RKO (cell line): Measurements from ENCODE around the gene CKS1B.

Experiments
- DNase-seq: peaks from one replicate; pipeline ENCODE4 v3.0.0-alpha.2; 2016; ENCODE audit warnings: low spot score

Gene CKS1B

DNA sequence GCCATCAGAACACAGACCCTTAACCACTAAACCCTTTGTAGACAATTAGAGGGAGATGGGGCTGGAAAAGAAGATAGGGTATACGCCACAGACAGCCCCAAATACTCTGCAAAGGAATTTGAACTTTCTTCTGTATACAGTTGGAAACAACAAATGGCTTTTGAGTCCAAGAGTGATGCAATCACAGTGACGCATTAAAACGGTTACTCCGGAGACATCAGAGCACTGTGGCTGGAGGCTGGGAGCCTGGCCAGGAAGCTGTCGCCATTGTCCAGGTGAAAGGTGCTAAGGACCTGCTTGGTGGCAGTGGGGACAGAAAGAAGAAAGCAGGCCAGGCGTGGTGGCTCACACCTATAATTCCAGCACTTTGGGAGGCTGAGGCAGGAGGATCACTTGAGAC lies 12.8 kb downstream of the CKS1B start:
- no peak for DNase-seq

DNA sequence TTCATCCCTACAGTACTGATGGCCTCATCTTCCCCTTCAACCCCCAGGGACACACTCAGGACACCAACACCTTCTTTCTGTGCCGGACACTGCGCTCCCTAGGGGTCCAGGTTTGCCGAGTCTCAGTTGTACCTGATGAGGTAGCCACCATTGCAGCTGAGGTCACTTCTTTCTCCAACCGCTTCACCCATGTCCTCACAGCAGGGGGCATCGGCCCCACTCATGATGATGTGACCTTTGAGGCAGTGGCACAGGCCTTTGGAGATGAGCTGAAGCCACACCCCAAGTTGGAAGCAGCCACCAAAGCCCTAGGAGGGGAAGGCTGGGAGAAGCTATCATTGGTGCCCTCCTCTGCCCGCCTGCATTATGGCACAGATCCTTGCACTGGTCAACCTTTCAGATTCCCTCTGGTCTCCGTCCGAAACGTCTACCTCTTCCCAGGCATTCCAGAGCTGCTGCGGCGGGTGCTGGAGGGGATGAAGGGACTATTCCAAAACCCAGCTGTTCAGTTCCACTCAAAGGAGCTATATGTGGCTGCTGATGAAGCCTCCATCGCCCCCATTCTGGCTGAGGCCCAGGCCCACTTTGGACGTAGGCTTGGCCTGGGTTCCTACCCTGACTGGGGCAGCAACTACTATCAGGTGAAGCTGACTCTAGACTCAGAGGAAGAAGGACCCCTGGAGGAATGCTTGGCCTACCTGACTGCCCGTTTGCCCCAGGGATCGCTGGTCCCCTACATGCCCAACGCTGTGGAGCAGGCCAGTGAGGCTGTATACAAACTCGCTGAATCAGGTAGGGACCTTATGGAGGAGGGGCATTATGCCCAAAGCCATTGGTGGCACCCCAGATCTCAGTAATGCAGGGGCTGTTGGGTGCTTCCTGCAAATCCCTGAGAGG lies 13.8 kb downstream of the CKS1B start:
- no peak for DNase-seq

DNA sequence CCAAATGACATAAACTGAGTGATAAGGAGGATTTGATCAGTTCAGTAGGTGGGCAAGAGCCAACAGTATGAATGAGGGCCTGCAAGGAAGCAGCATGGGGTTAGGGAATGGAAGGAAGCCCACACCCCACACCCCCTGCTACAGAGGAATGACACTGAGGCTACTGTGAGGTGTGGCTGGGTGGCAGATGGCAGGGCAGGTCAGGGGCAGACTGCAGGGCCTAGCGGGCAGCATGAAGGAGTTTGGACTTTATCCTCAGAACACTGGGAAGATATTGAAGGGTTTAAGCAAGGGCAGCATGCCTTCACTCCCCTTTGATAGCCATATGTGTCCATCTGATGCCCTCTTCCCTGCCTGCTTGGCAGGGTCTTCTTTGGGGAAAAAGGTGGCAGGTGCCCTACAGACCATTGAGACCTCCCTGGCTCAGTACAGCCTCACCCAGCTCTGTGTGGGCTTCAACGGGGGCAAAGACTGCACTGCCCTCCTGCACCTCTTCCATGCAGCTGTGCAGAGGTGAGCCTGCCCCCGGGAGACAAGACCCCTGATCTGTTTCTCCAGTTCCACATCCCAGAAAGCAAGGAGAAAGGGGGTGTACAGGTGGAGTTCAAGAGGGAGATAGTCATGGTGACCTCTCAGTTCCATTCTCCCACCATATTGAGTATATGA lies 14.8 kb downstream of the CKS1B start:
- DNase-seq, result no peak

DNA sequence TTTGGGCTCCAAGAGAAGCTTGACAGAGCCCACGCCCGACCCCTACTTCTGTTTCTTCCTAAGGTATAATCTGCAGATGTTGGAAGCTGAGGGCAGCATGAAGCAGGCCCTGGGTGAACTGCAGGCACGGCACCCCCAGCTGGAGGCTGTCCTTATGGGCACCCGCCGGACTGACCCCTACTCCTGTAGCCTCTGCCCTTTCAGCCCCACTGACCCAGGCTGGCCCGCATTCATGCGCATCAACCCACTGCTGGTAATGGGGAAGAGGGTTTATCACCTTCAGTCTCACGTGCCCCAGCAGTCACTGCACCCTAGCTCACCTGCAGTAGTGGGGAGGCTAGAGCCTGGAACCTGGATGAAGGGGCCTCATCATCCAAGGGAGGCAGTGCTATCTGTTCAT lies 15.8 kb downstream of the CKS1B start:
- no peak for DNase-seq

DNA sequence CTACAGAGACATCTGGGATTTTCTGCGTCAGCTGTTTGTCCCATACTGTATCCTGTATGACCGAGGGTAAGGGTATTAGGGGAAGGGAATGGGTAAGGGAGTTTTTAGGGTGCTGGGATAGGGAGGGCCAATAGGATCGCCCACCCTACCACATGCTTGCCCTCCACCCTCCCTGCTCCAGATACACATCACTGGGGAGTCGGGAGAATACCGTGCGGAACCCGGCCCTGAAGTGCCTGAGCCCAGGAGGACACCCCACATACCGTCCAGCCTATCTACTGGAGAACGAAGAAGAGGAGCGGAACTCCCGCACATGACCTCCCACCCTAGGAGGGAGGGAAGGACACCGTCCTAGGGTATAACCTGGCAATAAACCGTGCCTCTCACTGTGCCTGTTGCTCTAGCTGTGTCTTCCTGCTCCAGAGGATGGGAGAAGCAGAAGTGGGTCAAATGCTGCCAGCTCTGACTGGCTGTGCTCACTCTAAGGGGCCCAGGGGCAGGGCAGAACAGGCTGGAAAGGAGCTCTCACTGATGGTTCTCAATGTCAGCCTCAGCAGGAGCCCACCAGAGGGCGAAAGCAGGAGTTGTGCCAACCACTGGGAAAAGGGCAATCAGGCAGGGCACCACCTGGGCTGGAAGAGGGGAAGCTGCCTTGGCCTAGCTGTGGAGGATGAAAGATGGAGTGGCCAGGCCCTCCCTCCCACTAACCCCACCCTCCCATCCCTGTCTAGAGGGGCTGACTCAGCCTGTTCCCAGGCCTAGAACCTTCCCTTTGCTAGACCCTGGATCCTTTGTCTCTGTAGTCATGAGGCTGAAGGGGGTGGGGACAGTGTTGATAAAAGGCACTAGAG lies 18.5 kb downstream of the CKS1B start:
- peak; percentile 44 for DNase-seq

DNA sequence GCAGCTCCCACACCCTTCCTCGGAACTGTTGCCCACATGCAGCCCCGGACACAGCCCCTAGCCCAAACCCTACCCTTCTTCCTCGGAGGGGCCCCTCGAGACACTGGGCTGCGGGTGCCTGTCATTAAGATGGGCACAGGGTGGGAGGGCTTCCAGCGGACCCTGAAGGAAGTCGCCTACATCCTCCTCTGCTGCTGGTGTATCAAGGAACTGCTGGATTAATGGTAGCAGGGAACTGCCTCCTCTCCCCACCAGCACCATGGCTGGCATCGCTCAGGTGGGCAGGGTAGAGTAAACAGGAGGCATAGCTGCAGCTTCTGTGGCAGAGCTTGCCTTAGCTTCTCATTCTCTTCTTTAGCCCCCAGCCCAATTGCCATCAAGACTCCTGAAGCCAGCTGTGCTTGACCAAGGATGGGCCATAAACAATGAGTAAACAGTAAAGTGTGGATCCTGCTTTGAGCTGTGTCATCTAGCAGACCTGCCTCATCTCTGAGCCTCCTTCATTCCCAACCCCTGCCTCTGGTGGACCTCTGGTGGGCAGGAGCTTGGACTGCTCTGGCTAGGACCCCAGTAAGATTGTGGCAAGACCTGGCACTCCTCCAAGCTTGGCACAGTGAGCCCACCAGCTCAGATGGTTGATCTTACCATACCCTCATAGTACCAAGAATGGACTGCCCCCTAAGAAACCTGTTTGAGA lies 19.2 kb downstream of the CKS1B start, which contains the start of gene LENEP:
TSS of gene LENEP (plus strand) at position 15 of the 697 bp plus-strand sequence. CDS start at position 37, 22 bp downstream.
- DNase-seq, result no peak

DNA sequence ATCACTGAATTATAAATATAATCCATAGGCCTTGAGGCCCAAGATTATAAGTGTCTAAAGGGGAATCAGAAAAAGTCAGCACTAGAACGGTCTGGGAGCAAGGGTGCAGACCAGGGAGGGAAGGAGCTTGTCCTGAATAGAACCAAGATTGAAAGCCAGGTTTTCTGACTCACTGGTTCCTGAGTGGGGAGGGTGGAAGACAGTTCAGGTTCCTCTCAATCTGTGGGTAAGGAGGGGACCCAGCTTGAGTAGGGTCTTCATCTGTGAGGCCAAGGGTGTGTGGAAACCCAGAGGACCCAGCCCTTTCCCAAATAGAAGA lies 19.7 kb downstream of the CKS1B start:
- DNase-seq, result no peak

DNA sequence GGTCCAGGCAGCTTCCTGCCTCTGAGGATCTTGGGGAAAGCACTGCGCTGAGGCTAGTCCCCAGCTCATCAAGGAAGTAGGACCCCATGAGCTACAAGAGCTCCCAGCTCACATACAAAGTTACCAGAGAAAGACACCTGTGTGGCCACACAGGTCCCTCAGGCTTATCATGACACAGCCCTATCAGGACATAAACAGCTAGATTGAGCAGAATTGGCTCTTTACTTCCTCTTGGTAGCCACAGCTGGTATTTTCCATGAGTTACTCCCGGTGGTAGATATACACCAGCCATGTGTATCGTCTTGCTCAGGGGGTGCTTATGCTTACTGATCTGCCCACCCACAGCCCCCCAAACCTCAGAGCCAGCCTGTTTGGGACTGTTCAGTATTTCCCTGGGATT lies 20.1 kb downstream of the CKS1B start:
- DNase-seq, result no peak

DNA sequence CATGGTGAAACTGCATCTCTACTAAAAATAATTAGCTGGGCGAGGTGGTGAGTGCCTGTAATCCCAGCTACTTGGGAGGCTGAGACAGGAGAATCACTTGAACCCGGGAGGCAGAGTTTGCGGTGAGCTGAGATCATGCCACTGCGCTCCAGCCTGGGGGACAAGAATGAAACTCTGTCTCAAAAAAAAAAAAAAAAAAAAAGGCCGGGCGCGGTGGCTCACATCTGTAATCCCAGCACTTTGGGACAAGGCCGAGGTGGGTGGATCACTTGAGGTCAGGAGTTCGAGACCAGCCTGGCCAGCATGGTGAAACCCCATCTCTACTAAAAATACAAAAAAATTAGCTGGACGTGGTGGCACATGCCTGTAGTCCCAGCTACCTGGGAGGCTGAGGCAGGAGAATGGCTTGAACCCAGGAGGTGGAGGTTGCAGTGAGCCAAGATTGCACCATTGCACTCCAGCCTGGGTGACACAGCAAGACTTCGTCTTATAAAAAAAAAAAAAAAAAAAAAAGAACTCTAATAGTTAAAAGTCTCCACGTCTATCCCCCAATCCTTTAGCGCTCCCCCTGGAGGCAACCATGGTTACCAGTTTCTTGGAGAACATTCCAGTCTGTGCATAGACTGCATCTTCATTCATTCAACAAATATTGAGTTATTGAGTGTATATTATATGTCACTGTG lies 21.0 kb downstream of the CKS1B start:
- peak; percentile 83 for DNase-seq

DNA sequence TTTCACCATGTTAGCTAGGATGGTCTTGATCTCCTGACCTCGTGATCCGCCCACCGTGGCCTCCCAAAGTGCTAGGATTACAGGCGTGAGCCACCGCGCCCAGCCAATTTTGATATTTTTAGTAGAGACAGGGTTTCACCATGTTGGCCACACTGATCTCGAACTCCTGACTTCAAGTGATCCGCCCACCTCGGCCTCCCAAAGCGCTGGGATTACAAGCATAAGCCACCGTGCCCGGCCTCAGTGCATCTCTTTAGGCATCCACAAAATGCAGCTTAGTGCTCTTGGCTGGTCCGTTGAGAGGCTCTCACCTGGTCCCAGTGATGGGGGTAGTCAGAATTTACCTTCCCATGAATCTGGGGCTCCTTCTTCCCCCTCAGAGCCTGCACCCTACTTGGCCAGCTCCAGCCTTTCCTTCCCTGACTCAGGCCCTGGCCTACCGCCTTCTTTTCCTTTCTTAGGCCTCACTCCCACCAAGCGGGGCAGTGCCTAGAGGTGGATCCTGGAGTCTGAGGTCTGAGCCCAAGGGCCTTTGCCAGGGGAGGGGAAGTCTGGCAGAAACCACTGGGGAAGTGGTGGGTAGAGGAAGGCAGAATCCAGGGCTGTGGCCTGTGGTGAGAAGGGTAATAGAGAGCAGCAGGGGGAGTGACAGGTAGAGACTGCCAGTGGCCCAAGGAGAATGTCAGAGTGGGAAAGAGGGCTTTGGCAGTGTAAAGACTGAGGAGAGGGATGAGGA lies 22.7 kb downstream of the CKS1B start:
- DNase-seq, result no peak

DNA sequence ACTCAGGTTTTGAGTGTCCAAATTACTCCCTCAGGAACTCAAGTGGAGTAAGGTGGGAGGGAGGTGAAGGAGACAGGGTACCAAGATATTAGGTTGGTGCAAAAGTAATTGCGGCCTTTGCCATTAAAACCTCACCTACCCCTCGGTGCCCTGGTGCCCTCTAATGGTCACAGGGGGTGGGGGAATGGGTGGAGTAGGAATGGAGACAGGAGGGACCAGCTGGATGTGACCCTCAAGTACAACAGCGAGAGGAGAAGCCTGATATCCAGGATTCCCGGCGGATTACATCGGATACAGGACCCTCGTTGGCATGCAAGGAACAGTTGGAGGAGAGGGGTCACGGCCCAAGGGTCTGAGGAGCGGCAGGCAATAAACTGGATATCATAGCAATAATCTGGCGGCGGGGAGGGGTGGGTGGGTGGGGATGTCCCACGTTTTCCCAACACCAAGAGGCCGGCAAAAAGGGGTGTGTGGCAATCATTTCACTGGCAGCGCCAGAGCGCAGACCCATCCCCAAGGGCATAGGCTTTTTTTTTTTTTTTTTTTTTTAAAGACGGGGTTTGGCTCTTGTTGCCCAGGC lies 23.8 kb downstream of the CKS1B start:
- DNase-seq, result no peak

DNA sequence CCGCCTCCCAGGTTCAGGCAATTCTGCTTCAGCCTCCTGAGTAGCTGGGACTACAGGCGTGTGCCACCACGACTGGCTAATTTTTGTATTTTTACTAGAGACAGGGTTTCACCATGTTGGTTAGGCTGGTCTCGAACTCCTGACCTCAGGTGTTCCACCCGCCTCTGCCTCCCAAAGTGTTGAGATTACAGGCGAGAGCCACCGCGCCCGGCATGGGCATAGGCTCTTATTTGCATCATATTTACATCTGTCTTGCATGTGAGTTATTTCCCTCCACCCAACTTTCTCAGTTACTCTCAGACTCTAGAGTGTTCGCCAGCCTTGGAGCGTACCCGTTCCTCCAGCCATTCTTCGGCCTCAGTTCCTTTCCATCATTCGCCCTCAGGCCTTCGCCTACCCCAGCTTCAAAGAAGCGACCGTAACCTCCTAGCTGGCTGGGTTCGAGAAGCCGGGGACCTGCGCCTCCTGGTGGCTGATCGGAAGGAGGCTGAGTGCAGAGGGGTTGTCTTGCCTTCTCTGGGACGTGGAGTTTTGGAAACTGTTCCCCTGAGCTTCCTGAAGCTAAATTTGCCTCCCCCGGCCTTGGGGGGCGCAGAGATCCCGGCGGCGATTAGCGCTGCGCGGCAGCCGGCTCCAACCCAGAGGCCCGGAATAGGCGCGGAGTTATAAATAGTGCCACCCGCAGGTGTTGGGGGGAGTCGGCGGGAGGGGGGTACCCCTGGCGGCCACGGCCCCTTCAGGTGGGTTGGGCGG lies 24.5 kb downstream of the CKS1B start:
- peak; percentile 91 for DNase-seq

DNA sequence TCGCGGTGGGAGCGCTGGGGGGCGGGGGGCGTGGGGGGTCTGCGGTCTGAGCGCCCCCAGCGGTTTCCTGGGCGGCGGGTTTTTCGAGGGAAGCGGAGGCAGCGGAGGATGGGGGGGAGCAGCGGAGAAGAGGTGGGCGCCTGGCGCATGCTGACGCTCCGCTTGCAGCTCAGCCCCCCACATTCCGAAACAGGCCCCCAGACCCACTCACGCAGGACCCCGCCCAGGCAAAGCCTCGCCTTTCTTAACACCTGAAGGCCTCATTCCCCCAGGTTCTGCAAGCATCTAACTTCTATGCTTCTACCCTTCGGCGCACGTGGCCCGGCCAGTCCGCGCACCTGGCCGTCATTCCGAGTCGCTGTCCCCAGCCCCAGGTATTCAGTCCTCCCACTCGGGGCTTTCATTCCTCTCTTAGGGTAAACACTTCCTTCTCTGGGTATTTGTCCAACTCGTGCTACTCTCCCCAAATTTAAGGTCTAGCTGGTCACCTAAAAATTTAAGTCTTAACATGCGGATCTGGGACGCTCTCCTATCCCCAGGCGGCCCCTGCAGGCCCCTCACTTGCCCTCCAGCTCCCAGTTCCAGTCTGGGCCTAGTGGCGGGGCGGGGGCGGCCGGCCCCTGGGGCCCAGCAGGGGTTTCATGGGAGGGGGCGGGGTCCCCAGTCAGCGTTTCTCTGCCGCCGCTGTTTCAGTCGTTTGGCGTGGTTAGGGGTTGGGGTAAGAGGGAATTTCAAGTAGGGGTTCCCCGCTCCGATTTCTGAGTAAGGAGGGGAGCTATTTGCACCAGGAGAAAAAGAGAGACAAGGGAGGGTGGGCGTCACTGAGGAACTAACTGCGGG lies 25.3 kb downstream of the CKS1B start:
- DNase-seq, result peak; percentile 63

DNA sequence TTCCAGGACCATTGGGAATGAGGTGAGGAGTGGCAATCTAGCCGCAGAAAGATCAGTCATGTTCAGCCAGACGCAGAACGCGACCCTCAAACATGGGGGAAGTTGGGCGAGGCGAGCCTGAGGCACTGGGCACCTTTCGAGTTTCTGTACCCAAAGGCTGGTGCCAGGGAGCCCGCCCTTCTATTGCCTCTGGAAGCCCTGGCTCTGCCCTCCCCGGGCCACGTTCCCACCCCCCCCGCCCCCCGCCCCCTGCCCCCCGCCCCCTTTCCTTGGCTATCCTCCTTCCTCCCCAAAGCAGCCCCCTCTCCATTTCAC lies 25.9 kb downstream of the CKS1B start:
- no peak for DNase-seq

DNA sequence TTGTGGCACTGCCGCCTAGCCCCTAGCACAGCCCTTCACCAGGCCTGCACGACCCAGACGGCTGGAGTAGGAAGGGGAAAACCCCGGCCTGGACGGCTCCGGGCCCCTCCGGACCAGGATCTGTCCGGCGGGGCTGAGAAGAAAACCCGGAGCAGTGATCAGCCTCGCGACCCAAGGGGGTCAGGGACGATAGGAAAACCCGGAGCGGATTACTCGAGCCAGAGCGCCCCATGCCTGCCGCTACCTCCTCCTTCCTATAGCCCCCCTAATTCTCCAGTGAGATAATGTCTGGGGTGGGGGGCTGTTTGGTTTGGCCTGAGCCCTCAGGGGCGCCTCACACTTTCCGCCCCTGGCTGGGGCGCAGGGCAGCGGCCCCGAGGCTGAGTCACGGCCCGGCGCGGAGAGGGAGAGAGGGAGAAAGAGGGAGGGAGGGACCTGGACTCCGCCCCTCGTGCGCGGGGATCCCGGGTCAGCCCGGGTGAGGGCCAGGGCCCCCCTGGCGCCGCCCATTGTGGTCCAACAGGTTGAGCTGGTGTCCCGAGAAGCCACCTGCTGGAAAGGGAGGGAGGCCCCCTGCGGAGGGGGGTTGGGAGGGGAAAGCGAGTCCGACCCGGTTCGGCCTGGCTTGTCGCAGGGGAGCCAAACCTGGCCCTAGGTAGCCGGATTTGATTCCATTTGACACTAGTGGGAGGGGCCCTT lies 26.4 kb downstream of the CKS1B start:
- DNase-seq, result peak; percentile 90

DNA sequence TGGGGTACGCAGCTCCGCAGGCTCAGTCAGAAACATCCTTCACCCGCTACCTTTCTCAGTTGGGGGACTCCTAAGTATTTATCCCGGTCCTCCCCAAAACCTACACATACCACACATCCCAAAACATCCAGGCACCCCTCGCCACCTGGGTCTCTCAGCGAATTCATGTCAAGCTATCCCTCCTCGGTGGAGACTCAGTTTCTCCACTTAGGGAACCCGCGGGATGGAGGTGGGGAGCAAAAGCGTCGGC lies 26.9 kb downstream of the CKS1B start:
- peak; percentile 78 for DNase-seq

DNA sequence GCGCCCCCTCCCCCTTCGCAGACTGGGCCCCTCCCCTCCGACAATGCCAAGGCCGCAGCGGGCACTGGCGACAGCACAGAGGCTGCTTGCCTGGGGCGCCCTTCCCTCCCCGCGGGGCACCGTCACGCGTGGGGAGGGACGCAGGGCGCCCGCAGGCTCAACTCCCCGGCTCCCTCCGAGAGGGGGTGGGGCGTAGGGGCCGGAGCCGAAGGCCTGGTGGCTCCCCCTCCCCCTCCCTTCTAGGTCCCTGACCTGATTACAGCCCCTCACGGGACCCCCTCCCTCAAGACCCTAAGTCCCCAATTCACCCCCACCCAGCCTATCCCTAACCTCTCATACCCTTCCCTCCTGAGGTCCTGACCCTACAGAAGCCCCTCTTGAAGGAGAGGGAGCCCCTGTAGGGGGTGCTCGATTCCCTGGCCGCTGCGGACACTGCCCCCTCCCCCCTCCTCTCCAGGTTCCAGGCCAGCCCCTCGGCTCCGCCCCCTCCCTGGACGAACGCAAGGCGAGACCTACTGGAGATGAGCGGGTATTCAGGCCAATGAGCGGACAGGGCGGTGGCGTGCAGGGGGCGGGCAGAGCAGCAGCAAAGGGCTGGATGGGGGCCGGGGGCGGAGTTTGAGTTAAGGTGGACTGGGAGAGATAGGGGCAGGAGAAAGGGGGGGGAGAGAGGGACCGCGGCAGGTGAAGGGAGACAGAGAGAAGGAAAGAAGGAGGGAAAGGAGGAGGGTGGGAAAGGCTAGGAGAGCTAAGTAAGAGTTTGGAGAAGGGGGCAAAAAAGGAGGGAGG lies 27.4 kb downstream of the CKS1B start:
- DNase-seq, result peak; percentile 99
